ENCODE data around the gene HIF1A. TPM values are rescaled to one million over a fixed set of nuclear protein-coding genes. Genes with fewer than 3 reads are reported as not detected.
A peak's percentile ranks its signal among the peaks of the same experiment; 100 is the strongest.
"Not testable (repeated sequence)": the region's sequence is repeated elsewhere in the genome, so short reads cannot be mapped to it uniquely, and the experiment has no call there.

Gene HIF1A
- 100 to 1,000 TPM; 162 to 190 (median 169) TPM for polyA plus RNA-seq (ENCODE audit: insufficient read length in 3 of 3)

DNA sequence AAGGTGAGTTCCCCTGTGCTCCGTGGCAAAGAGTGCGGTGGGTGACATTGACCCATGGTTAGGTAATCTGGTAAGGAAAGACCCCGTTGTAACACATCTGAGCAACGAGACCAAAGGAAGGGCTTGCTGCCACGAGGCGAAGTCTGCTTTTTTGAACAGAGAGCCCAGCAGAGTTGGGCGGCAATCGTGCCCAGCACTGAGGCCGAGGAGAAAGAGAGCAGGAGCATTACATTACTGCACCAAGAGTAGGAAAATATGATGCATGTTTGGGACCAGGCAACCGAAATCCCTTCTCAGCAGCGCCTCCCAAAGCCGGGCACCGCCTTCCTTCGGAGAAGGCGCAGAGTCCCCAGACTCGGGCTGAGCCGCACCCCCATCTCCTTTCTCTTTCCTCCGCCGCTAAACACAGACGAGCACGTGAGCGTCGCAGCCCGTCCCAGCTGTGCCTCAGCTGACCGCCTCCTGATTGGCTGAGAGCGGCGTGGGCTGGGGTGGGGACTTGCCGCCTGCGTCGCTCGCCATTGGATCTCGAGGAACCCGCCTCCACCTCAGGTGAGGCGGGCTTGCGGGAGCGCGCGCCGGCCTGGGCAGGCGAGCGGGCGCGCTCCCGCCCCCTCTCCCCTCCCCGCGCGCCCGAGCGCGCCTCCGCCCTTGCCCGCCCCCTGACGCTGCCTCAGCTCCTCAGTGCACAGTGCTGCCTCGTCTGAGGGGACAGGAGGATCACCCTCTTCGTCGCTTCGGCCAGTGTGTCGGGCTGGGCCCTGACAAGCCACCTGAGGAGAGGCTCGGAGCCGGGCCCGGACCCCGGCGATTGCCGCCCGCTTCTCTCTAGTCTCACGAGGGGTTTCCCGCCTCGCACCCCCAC is at the start of gene HIF1A:
Gene HIF1A, plus strand, starts transcription at position 684 of the 865 bp plus-strand sequence. CDS start 292 bp downstream, outside the sequence.
- DNase-seq (ENCODE audit: low read depth in 3 of 3, low spot score in 2 of 3), result peak; percentile 88 to 97 (median 92)

GRCh38 chr14:61646366-61647116 is 48.8 kb upstream of the HIF1A start:
- no peak for DNase-seq (ENCODE audit: low read depth in 3 of 3, low spot score in 2 of 3)

GRCh38 chr14:61647704-61648103 is 47.6 kb upstream of the HIF1A start:
- DNase-seq (ENCODE audit: low read depth in 3 of 3, low spot score in 2 of 3), result no peak

- no peak for DNase-seq (ENCODE audit: low read depth in 3 of 3, low spot score in 2 of 3)
These were observed 46.9 kb upstream of the HIF1A start for GRCh38 chr14:61648377-61648776.

- no peak for DNase-seq (ENCODE audit: low read depth in 3 of 3, low spot score in 2 of 3)
These were observed 46.0 kb upstream of the HIF1A start for GRCh38 chr14:61649283-61649682.

GRCh38 chr14:61651355-61651754 is 44.0 kb upstream of the HIF1A start:
- no peak for DNase-seq (ENCODE audit: low read depth in 3 of 3, low spot score in 2 of 3)

DNA sequence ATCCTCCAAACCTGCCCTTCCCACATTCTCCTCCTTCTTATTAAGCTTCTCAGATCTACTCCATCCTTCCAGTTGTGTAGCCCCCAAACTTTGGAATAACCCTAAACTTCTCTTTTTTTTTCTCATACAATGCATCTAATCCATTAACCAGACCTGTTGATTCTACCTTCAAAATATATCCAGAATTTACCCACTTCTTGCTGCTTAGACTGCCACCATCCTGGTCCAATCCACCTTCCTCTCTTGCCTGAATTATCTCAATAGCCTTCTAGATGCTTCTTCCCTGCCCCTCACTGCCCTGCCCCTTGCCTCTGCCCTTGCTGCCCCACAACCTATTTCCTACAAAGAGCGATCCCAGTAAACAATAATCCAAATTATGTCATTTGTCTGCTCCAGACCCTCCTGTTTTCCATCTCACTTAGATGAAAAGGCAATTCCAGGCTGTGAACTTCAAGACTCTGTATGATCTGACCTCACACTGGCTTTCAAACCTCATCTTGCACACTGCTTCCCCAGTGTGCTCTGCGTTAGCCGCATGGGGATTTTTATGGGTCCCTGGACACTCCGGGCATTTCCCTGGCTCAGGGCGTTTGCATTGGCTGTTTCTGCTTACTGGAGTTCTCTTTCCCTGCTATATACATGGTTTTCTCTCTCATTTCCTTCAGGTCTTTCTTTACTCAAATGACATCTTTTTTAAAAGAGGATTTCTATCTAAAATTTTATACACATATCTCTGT is 42.6 kb upstream of the HIF1A start:
- no peak for DNase-seq (ENCODE audit: low read depth in 3 of 3, low spot score in 2 of 3)

DNA sequence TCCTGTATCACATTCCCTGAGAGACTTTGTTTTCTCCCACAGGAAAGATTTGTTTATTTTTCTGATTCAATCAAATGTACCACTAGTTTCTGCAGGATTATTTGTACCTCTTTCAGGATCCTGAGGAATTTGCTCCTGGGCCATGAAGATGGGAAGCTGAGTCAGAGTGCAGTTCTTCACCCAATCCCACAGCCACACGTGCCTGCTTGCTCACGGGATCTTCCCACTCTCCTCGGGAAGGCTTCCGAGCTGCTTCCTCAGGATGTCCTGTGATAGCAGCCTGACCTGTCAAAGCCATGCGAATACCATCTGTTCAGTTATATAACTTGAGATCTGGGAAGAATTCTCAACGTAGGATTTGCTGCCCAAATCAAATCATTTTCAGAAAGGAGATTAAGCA is 41.8 kb upstream of the HIF1A start:
- no peak for DNase-seq (ENCODE audit: low read depth in 3 of 3, low spot score in 2 of 3)

- DNase-seq (ENCODE audit: low read depth in 3 of 3, low spot score in 2 of 3), result no peak
These were observed 41.3 kb upstream of the HIF1A start for GRCh38 chr14:61654026-61654425.

DNA sequence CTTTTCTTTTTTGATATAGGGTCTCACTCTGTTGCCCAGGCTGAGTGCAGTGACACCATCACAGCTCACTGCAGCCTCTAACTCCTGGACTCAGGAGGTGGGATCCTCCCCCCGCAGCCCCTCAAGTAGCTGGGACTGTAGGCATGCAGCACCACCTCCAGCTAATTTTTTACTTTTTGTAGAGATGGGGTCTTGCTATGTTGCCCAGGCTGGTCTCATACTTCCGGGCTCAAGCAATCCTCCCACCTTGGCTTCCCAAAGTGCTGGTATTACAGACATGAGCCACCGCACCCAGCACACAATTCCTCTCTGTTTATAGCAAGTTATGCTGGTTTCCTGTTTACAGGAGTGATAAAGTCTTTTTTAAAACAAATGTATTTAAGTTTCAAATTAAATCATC is 39.5 kb upstream of the HIF1A start:
- DNase-seq (ENCODE audit: low read depth in 3 of 3, low spot score in 2 of 3), result no peak

DNA sequence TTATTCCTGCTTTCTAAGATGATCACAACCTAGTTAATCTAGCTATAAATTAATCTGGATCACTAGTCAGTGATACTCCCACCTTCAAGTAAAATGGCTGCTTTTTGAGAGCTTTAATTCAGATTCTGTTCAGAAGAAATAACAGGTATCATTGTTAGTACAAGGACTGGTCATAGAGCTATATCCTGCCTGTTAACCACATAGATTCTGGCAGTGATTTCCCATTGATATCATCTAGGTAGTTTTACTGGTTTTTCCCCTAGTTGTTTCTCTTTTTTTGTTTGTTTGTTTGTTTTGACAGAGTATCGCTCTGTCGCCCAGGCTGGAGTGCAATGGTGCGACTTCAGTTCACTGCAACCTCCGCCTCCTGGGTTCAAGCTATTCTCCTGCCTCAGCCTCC is 39.0 kb upstream of the HIF1A start:
- DNase-seq (ENCODE audit: low read depth in 3 of 3, low spot score in 2 of 3), result no peak

DNA sequence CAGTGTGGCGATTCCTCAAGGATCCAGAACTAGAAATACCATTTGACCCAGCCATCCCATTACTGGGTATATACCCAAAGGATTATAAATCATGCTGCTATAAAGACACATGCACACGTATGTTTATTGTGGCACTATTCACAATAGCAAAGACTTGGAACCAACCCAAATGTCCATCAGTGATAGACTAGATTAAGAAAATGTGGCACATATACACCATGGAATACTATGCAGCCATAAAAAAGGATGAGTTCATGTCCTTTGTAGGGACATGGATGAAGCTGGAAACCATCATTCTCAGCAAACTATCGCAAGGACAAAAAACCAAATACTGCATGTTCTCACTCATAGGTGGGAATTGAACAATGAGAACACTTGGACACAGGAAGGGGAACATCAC is 37.2 kb upstream of the HIF1A start:
- DNase-seq (ENCODE audit: low read depth in 3 of 3, low spot score in 2 of 3), result not testable (repeated sequence)

- DNase-seq (ENCODE audit: low read depth in 3 of 3, low spot score in 2 of 3), result no peak
These were observed 35.7 kb upstream of the HIF1A start for GRCh38 chr14:61659582-61659981.

- DNase-seq (ENCODE audit: low read depth in 3 of 3, low spot score in 2 of 3), result no peak
These were observed 33.6 kb upstream of the HIF1A start for GRCh38 chr14:61661471-61662400.

DNA sequence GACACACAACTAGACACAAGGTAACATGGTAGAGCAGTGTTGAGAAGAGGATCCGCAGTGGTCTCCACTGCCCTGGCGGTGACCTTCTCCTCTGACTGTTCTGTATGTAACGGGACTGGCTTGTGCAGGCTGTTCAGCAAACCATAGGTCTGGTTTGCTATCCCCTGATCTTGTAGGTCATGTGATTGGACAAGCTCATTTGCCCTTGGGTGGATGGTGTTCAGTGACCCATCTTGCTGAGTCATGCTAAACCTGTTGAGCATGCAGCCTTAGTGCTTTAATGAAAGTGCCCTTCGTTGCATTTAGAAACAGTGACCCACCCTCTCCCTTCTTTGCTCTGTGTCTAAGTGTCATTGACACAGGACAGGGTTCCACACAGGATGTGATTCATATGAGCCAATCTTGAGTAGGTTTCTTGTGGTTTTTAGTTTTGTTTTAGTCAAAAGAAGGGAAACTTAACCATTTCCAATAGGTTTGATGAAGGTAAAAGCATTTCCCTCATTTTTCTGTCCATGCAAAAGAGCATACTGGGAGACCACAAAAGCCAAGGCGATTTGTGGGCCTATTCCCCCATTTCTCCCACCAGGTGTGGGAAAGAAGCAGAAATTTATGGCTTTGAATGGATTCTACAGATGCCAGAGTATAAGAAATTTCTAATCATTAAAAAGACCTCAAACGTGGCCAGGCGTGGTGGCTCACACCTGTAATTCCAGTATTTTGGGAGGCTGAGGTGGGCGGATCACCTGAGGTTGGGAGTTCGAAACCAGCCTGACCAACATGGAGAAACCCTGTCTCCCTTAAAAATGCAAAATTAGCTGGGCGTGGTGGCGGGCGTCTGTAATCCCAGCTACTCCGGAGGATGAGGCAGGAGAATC is 32.6 kb upstream of the HIF1A start:
- no peak for DNase-seq (ENCODE audit: low read depth in 3 of 3, low spot score in 2 of 3)

- DNase-seq (ENCODE audit: low read depth in 3 of 3, low spot score in 2 of 3), result no peak
These were observed 31.9 kb upstream of the HIF1A start for GRCh38 chr14:61663312-61663979.

DNA sequence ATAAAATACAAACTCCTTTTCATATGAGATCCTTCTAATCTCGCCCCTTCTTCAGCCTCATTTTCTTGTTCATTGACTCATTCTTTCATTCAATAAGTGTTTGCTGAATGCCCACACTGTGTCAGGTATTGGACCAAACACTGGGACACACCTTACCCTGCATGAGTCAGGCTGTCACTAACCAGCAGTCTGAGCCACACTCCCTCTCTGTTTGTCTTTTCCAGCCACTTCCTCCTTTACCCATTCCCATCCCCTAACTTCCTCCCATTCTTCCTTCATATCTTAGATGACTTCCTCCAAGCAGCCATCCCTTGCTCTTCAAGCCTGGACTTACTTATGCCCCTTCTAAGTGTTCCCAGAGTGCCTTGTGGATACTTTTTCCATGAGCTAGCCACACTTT is 27.0 kb upstream of the HIF1A start:
- no peak for DNase-seq (ENCODE audit: low read depth in 3 of 3, low spot score in 2 of 3)

DNA sequence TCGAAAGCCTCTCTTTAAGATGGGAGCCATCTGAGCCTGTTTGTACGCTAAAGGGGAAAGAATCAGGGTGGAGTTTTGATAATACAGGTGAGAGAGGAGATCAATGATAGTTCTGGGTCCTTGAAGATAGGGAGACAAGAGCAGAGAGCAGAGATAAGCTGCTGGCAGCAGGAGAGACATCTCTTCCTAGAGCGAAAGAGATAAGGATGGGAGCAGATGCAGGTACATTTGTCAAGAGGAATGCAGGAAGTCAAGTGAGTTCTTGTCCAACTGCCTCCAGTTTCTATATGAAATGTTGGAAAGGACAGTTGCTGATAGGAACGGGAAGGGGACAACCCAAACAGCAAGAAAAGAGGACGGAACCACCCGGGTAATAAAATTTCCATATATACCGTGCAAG is 24.7 kb upstream of the HIF1A start:
- no peak for DNase-seq (ENCODE audit: low read depth in 3 of 3, low spot score in 2 of 3)

- no peak for DNase-seq (ENCODE audit: low read depth in 3 of 3, low spot score in 2 of 3)
These were observed 24.2 kb upstream of the HIF1A start for GRCh38 chr14:61671082-61671481.
